Adipose tissue (tissue), 3 donors: ENCODE measurements around the gene USP24. TPM values are rescaled to one million over a fixed set of nuclear protein-coding genes. Genes with fewer than 3 reads are reported as not detected.
"Not testable (repeated sequence)": the region's sequence is repeated elsewhere in the genome, so short reads cannot be mapped to it uniquely, and the experiment has no call there.

Experiments
- H3K27ac ChIP-seq: one replicate; pipeline ENCODE4 v1.5.1; 2013; ENCODE audit warnings: low read depth, low read length
- WGBS, 3 donors: extraction: QIAGEN DNeasy Blood & Tissue Kit; methylation state at CpG; one replicate each; pipeline ENCODE4 v1.1.7; 2013; 5-methylcytosine and 5-hydroxymethylcytosine counted together
- polyA plus RNA-seq, 3 donors: library from polyadenylated mRNA; stranded (reverse); fragments of 200-250 nt; gene quantifications; one replicate each; pipeline ENCODE4 v1.2.3, GENCODE V29; 2013
- donor health status: healthy with polysubstance abuse.
- donor health status: Bipolar disorder and iron deficiency.
- donor health status: healthy.

Gene USP24
- polyA plus RNA-seq, 3 donors: 6.6 to 16.0 (median 9.3) TPM

- 9 to 16% (median 13%) methylated on average over 45 to 49 of the region's 49 CpGs for WGBS, 3 donors
- H3K27ac ChIP-seq: no peak overlapping the region
Observed at GRCh38 chr1:55040083-55040932, 174.9 kb downstream of the USP24 start.

DNA sequence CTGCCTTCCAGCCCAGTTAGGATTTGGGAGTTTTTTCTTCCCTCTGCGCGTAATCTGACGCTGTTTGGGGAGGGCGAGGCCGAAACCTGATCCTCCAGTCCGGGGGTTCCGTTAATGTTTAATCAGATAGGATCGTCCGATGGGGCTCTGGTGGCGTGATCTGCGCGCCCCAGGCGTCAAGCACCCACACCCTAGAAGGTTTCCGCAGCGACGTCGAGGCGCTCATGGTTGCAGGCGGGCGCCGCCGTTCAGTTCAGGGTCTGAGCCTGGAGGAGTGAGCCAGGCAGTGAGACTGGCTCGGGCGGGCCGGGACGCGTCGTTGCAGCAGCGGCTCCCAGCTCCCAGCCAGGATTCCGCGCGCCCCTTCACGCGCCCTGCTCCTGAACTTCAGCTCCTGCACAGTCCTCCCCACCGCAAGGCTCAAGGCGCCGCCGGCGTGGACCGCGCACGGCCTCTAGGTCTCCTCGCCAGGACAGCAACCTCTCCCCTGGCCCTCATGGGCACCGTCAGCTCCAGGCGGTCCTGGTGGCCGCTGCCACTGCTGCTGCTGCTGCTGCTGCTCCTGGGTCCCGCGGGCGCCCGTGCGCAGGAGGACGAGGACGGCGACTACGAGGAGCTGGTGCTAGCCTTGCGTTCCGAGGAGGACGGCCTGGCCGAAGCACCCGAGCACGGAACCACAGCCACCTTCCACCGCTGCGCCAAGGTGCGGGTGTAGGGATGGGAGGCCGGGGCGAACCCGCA, 175.7 kb downstream of the USP24 start, which contains the start of gene PCSK9:
TSS of gene PCSK9 (plus strand) at position 207 of the 741 bp plus-strand sequence. CDS start at position 497, 290 bp downstream.
- WGBS, 3 donors: 1 to 2% (median 1%) methylated on average over 62 to 67 of the region's 67 CpGs
- H3K27ac ChIP-seq: no peak within 1 kb of the TSS

DNA sequence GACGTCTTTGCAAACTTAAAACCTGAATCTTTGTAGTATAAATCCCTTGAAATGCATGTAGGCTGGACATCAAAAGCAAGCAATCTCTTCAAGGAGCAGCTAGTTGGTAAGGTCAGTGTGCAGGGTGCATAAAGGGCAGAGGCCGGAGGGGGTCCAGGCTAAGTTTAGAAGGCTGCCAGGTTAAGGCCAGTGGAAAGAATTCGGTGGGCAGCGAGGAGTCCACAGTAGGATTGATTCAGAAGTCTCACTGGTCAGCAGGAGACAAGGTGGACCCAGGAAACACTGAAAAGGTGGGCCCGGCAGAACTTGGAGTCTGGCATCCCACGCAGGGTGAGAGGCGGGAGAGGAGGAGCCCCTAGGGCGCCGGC, 176.2 kb downstream of the USP24 start:
- WGBS, 3 donors: 38 to 45% (median 43%) methylated on average over 8 to 9 of the region's 9 CpGs
- no peak overlapping the region for H3K27ac ChIP-seq

- WGBS, 3 donors: 89 to 94% (median 91%) methylated on average over 3 of the region's 3 CpGs
- H3K27ac ChIP-seq: no peak overlapping the region
Observed at GRCh38 chr1:55038552-55038838, 176.7 kb downstream of the USP24 start.

GRCh38 chr1:55037733-55038551, 177.2 kb downstream of the USP24 start:
- 78 to 86% (median 79%) methylated on average over 8 of the region's 8 CpGs for WGBS, 3 donors
- no peak overlapping the region for H3K27ac ChIP-seq

DNA sequence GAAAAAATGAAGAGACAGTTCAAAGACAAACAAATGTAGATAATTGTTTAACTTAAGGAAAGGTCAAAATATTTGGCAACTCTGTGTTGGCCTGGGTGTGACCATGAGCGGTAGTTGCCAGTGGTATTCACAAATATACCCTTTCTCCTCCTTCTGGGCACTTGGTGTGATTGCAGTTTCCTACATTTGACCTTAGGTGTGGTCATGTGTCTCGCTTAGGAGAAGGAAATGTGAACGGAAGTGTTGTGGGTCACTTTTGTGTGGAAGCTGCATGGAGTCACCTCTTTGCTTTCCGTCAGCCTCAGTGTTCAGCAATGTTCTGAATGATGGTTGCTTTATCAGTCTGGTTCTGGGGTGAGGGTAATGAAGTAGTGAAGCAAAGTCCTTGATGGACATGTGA, 179.3 kb downstream of the USP24 start:
- 36 to 75% (median 45%) methylated on average over 4 of the region's 4 CpGs for WGBS, 3 donors
- no peak overlapping the region for H3K27ac ChIP-seq

GRCh38 chr1:55034476-55035133, 180.6 kb downstream of the USP24 start:
- no peak overlapping the region for H3K27ac ChIP-seq
- 80 to 91% (median 87%) methylated on average over 6 of the region's 6 CpGs for WGBS, 3 donors

- no peak overlapping the region for H3K27ac ChIP-seq
- WGBS, 3 donors: 78 to 87% (median 81%) methylated on average over 7 of the region's 7 CpGs
Observed at GRCh38 chr1:55033265-55033614, 181.9 kb downstream of the USP24 start.

DNA sequence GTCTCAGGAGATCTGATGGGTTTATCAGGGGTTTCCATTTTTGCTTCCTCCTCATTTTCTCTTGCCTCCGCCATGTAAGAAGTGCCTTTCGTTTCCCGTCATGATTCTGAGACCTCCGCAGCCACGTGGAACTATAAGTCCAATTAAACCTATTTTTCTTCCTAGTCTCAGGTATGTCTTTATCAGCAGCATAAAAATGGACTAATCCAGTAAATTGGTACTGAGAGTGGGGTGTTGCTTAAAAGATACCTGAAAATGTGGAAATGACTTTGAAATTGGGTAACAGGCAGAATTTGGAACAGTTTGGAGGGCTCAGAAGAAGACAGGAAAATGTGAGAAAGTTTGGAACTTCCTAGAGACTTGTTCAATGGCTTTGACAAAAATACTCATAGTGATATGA, 184.1 kb downstream of the USP24 start:
- not testable (repeated sequence) for H3K27ac ChIP-seq
- 94 to 97% (median 96%) methylated on average over 5 of the region's 5 CpGs for WGBS, 3 donors

DNA sequence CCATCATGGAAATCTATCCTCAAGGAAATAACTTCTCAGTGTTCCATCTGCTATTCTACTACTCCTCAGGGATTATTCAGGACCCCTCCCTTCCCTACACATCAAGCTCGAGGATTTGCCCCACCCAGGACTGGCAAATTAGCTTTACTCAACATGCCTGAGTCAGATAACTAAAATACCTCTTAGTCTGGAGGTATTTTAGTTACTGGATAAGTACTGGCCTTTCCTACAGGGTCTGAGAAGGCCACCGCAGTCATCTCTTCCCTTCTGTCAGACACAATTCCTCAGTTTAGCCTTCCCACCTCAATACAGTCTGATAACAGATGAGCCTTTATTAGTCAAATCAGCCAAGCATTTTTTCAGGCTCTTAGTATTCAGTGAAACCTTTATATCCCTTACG, 188.5 kb downstream of the USP24 start:
- not testable (repeated sequence) for H3K27ac ChIP-seq
- WGBS, 3 donors: 69 to 93% (median 79%) methylated on average over 2 to 3 of the region's 3 CpGs

DNA sequence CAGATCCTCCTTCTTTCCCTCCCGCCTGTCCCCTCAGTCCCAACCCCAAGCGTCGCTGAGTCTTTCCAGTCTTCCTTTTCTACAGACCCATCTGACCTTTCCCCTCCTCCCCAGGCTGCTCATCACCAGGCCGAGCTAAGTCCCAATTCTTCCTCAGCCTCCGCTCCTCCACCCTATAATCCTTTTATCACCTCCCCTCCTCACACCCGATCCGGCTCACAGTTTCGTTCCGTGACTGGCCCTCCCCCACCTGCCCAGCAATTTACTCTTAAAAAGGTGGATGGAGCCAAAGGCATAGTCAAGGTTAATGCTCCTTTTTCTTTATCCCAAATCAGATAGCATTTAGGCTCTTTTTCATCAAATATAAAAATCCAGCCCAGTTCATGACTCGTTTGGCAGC, 191.0 kb downstream of the USP24 start:
- 72 to 78% (median 77%) methylated on average over 8 to 9 of the region's 10 CpGs for WGBS, 3 donors
- not testable (repeated sequence) for H3K27ac ChIP-seq

DNA sequence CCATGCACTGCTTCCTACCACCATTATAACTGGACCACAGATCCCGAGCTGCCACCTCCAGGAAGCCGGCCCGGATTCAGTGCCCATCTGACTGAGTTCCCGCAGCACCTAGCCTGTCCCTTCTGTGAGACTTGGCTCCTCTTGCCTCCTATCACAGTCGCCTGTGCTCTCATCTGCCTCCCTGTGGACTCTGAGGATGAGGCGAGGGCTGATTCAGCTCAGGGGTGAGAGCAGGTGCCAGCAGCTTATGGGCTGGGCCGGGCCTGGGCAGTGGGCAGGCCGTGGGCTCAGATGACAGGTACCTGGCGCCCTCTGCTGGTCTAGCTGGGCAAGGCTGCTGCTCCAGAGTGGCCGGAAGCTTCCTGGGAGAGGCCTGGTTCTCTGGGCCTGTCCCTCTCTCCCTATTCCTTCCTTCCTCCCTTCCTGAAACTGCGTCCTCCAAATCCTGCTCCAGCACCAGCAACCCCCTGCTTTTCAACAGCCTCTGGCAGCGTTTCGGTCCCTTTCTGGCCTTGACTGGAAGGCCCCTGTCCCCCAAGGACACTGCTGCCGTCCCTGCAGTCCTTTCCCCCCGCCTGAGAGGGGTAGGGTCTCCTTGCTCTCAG, 193.1 kb downstream of the USP24 start:
- H3K27ac ChIP-seq: no peak overlapping the region
- 33 to 51% (median 49%) methylated on average over 14 to 15 of the region's 15 CpGs for WGBS, 3 donors

DNA sequence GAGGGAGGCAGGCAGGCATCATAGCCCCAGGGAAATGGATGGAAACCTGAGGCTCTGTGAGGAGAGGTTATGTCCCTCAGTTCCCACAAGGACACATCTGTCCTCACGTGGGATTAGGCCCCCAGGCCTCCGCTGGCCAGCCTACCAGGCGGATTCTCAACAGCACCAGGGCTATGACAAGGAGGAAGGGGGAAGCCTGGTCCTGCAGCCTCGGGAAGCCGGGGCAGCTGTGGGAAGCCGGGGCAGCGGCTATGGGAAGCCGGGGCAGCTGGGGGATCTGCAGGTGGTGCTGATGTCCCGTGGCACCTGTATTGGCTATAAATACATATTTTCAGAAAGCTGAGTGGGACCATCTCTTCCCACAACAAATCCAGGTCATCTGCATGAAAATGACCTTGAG, 196.8 kb downstream of the USP24 start:
- 78 to 87% (median 86%) methylated on average over 9 of the region's 9 CpGs for WGBS, 3 donors
- no peak overlapping the region for H3K27ac ChIP-seq

Other genes with a start within 250 kb of the USP24 start
- 1 to 10 TPM in 1 of 3 donors, under 1 TPM in 2; 0.45 to 3.1 (median 0.70) TPM for gene TMEM61, start 234.7 kb downstream of the USP24 start, polyA plus RNA-seq
- gene BSND, start 216.4 kb downstream of the USP24 start, polyA plus RNA-seq: under 1 TPM in 1 of 3 donors, not detected in 2; 0.02 TPM
- gene PCSK9, start 175.8 kb downstream of the USP24 start, polyA plus RNA-seq: 1 to 10 TPM in 1 of 3 donors, under 1 TPM in 1, not detected in 1; 0.34 to 3.7 TPM